Neural cell (in vitro differentiated cells): ENCODE data around the gene TBC1D3B. TPM values are rescaled to one million over a fixed set of nuclear protein-coding genes. Genes with fewer than 3 reads are reported as not detected.
"Not testable (repeated sequence)": the region's sequence is repeated elsewhere in the genome, so short reads cannot be mapped to it uniquely, and the experiment has no call there.

Experiments
- H2AFZ ChIP-seq: fragments of 200-600, 300-800 bp; sonication (generic), shearing (Covaris generic); 2 replicates; pipeline ENCODE4 v1.6.0; 2014; ENCODE audit warnings: low read depth, mild to moderate bottlenecking, antibody characterized with exemption, low read length, moderate library complexity
- H3F3A ChIP-seq: fragments of 200-600 bp; shearing (Covaris generic); 2 replicates; pipeline ENCODE4 v1.6.1; 2016; ENCODE audit warnings: mild to moderate bottlenecking, moderate library complexity, mixed read lengths, antibody characterized with exemption, low read length; ENCODE audit not compliant: insufficient read depth, poor library complexity, severe bottlenecking
- H3K27ac ChIP-seq: fragments of 200-600, 300-800 bp; sonication (generic), shearing (Covaris generic); 2 replicates; pipeline ENCODE4 v1.5.1; 2014; ENCODE audit warnings: mild to moderate bottlenecking, low read length, moderate library complexity
- H3K27me3 ChIP-seq: fragments of 300-800, 200-600 bp; sonication (generic), shearing (Covaris generic); 2 replicates; pipeline ENCODE4 v1.6.0; 2014; ENCODE audit warnings: mild to moderate bottlenecking, low read depth, low read length, moderate library complexity; ENCODE audit not compliant: insufficient read depth
- H3K36me3 ChIP-seq: fragments of 300-800, 200-600 bp; sonication (generic), shearing (Covaris generic); 2 replicates; pipeline ENCODE4 v1.5.1; 2014; ENCODE audit warnings: mild to moderate bottlenecking, antibody characterized with exemption, low read length, moderate library complexity; ENCODE audit not compliant: insufficient read depth
- H3K4me2 ChIP-seq: fragments of 300-800, 200-600 bp; sonication (generic), shearing (Covaris generic); 2 replicates; pipeline ENCODE4 v1.6.0; 2014; ENCODE audit warnings: mild to moderate bottlenecking, low read length
- H3K4me3 ChIP-seq: fragments of 300-800, 200-600 bp; sonication (generic), shearing (Covaris generic); 2 replicates; pipeline ENCODE4 v1.5.1; 2014; ENCODE audit warnings: mild to moderate bottlenecking, low read length, moderate library complexity
- H3K79me2 ChIP-seq: fragments of 200-600 bp; shearing (Covaris generic); replicated peaks from 2 replicates; pipeline ENCODE4 v1.6.0; 2014; ENCODE audit warnings: mild to moderate bottlenecking, low read length, moderate library complexity; ENCODE audit not compliant: insufficient read depth
- H3K9ac ChIP-seq: fragments of 300-800, 200-600 bp; sonication (generic), shearing (Covaris generic); 2 replicates; pipeline ENCODE4 v1.6.1; 2016; ENCODE audit warnings: mild to moderate bottlenecking, low read length, mixed read lengths
- H3K9me2 ChIP-seq: fragments of 200-600 bp; shearing (Covaris generic); 2 replicates; pipeline ENCODE4 v1.6.1; 2016; ENCODE audit warnings: mild to moderate bottlenecking, low read length, mixed read lengths; ENCODE audit not compliant: insufficient read depth
- H3K9me3 ChIP-seq: fragments of 200-600, 300-800 bp; sonication (generic), shearing (Covaris generic); 2 replicates; pipeline ENCODE4 v1.6.1; 2016; ENCODE audit warnings: mild to moderate bottlenecking, mixed run types, low read length, moderate library complexity, mixed read lengths
- H4K20me1 ChIP-seq: fragments of 200-600 bp; shearing (Covaris generic); 2 replicates; pipeline ENCODE4 v1.6.1; 2016; ENCODE audit warnings: mild to moderate bottlenecking, mixed run types; ENCODE audit not compliant: insufficient read depth
- CTCF ChIP-seq: fragments of 450-650 bp; IDR thresholded peaks from 2 replicates; pipeline ENCODE4 v1.5.1; 2014; ENCODE audit warnings: antibody characterized with exemption, mild to moderate bottlenecking, moderate library complexity; ENCODE audit not compliant: poor library complexity, severe bottlenecking
- EP300 ChIP-seq: fragments of 450-650 bp; conservative IDR thresholded peaks from 2 replicates; pipeline ENCODE4 v1.6.1; 2014; ENCODE audit warnings: antibody characterized with exemption, mild to moderate bottlenecking, moderate library complexity; ENCODE audit not compliant: poor library complexity, severe bottlenecking
- EZH2 ChIP-seq: fragments of 200-600, 300-800 bp; shearing (Covaris generic), sonication (generic); IDR thresholded peaks from 2 replicates; pipeline ENCODE4 v1.6.1; 2014; ENCODE audit warnings: antibody characterized with exemption, low read length, borderline replicate concordance, mild to moderate bottlenecking; ENCODE audit not compliant: insufficient read depth, poor library complexity, severe bottlenecking
- MXI1 ChIP-seq: fragments of 450-650 bp; conservative IDR thresholded peaks from 2 replicates; pipeline ENCODE4 v1.6.1; 2014; ENCODE audit warnings: antibody characterized with exemption, mild to moderate bottlenecking; ENCODE audit not compliant: poor library complexity, severe bottlenecking
- POLR2AphosphoS5 ChIP-seq: IDR thresholded peaks from 2 replicates; pipeline ENCODE4 v1.6.1; 2012
- RAD21 ChIP-seq: fragments of 450-650 bp; conservative IDR thresholded peaks from 2 replicates; pipeline ENCODE4 v1.6.1; 2014; ENCODE audit warnings: antibody characterized with exemption, mild to moderate bottlenecking, moderate library complexity
- SMC3 ChIP-seq: fragments of 450-650 bp; conservative IDR thresholded peaks from 2 replicates; pipeline ENCODE4 v1.6.1; 2014; ENCODE audit warnings: antibody characterized with exemption, mild to moderate bottlenecking, moderate library complexity; ENCODE audit not compliant: poor library complexity
- TAF1 ChIP-seq: IDR thresholded peaks from 2 replicates; pipeline ENCODE4 v1.6.1; 2012; ENCODE audit warnings: low read depth
- polyA plus RNA-seq: library from polyadenylated mRNA; depleted of rRNA; stranded (reverse); fragments of >200 nt; gene quantifications from 2 replicates; pipeline ENCODE4 v1.2.3, GENCODE V29; 2014
- TF ChIP-seq, protein P1 (sequence below): IDR thresholded peaks from 2 replicates; pipeline ENCODE4 v1.6.1; 2012; ENCODE audit warnings: borderline replicate concordance

TBC1D3B gene
- polyA plus RNA-seq, 1 donor from 2014 or later: 9.8 TPM

- TF ChIP-seq TAF1: no peak
- TF ChIP-seq CTCF: no peak
- TF ChIP-seq EP300: no peak
- TF ChIP-seq MXI1: no peak
- no peak for TF ChIP-seq RAD21
- no peak for TF ChIP-seq SMC3
- no peak for TF ChIP-seq POLR2AphosphoS5
- TF ChIP-seq EZH2: no peak
- TF ChIP-seq, protein P1, sequence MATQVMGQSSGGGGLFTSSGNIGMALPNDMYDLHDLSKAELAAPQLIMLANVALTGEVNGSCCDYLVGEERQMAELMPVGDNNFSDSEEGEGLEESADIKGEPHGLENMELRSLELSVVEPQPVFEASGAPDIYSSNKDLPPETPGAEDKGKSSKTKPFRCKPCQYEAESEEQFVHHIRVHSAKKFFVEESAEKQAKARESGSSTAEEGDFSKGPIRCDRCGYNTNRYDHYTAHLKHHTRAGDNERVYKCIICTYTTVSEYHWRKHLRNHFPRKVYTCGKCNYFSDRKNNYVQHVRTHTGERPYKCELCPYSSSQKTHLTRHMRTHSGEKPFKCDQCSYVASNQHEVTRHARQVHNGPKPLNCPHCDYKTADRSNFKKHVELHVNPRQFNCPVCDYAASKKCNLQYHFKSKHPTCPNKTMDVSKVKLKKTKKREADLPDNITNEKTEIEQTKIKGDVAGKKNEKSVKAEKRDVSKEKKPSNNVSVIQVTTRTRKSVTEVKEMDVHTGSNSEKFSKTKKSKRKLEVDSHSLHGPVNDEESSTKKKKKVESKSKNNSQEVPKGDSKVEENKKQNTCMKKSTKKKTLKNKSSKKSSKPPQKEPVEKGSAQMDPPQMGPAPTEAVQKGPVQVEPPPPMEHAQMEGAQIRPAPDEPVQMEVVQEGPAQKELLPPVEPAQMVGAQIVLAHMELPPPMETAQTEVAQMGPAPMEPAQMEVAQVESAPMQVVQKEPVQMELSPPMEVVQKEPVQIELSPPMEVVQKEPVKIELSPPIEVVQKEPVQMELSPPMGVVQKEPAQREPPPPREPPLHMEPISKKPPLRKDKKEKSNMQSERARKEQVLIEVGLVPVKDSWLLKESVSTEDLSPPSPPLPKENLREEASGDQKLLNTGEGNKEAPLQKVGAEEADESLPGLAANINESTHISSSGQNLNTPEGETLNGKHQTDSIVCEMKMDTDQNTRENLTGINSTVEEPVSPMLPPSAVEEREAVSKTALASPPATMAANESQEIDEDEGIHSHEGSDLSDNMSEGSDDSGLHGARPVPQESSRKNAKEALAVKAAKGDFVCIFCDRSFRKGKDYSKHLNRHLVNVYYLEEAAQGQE: no peak
- H3K27me3 ChIP-seq: no peaks in the 10 kb centered on the region
- no peaks in the 10 kb centered on the region for H3K79me2 ChIP-seq
- H4K20me1 ChIP-seq: no peaks in the 10 kb centered on the region
- no peaks in the 10 kb centered on the region for H3K9me2 ChIP-seq
- no peaks in the 10 kb centered on the region for H3F3A ChIP-seq
- no peak overlapping the region for H2AFZ ChIP-seq
- no peaks in the 10 kb centered on the region for H3K9me3 ChIP-seq
- H3K36me3 ChIP-seq: no peaks in the 10 kb centered on the region
- H3K27ac ChIP-seq: no peak overlapping the region
- H3K4me3 ChIP-seq: no peak overlapping the region
- H3K4me2 ChIP-seq: no peak overlapping the region
- no peak overlapping the region for H3K9ac ChIP-seq
Observed at GRCh38 chr17:36212966-36213365, 36.5 kb upstream of the TBC1D3B start.

DNA sequence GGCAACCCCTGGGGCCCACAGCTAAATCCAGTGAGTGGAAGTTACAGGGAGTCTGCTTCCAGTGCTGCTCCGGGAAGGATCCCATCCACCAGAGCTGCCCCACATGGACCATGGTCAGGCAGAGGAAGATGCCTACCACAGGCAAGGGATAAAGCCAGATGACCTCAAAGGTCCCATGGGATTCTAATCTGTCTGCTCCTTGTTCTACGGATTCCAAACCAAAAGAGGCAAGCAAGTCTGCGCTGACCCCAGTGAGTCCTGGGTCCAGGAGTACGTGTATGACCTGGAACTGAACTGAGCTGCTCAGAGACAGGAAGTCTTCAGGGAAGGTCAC is 35.8 kb upstream of the TBC1D3B start:
- Histone ChIP-seq H4K20me1 (no peaks in the 10 kb centered on the region), H3F3A (no peaks in the 10 kb centered on the region), H3K27me3 (no peaks in the 10 kb centered on the region), H3K27ac (no peak overlapping the region), H3K4me2 (no peak overlapping the region), H3K9ac (no peak overlapping the region), H3K9me2 (no peaks in the 10 kb centered on the region), H2AFZ (no peak overlapping the region), H3K79me2 (no peaks in the 10 kb centered on the region), H3K9me3 (no peaks in the 10 kb centered on the region), H3K4me3 (no peak overlapping the region), H3K36me3 (no peaks in the 10 kb centered on the region)
- TF ChIP-seq EZH2 (no peak), SMC3 (no peak)

- H3K4me2 ChIP-seq, H3K9ac ChIP-seq, H3K79me2 ChIP-seq, H3K9me2 ChIP-seq, H3K4me3 ChIP-seq, H4K20me1 ChIP-seq, H3K27me3 ChIP-seq, H2AFZ ChIP-seq, H3K27ac ChIP-seq, H3K36me3 ChIP-seq, H3F3A ChIP-seq, H3K9me3 ChIP-seq: not testable (repeated sequence)
Observed at GRCh38 chr17:36211484-36212271, 35.2 kb upstream of the TBC1D3B start.

DNA sequence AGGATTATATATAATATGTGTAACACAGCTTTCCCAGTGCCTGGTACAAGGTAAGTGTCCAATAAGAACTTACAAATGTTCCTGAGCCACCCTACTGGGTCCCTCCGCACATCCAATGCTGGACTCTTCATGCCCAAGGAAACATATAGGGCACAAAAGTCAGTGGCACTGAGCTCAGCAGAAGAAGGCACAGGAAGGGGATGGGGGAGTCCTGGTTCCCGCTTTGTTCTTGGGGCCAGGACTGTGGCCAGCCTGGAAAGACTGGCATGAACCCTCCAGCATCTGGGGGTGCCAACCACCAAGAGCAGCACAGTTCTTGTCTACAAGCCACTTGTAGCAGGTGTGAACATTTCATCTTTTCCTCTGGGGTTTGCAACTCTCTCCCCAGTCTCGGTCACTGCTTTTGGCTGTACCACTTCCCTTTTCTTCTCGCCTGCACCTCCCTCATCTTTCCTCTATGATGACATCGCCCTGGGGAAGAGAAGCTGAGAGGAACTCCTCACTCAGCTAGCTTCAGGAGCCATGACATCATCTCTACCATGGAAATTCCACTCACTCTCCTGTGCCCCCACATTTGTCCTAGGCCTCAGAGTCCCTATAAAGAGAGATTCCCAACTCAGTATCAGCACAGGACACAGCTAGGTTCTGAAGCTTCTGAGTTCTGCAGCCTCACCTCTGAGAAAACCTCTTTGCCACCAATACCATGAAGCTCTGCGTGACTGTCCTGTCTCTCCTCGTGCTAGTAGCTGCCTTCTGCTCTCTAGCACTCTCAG is 34.2 kb upstream of the TBC1D3B start, which contains the start of gene CCL4L2:
Gene CCL4L2, plus strand, starts transcription at position 625 of the 773 bp plus-strand sequence.
- not testable (repeated sequence) for H3K9me2 ChIP-seq, H3K9me3 ChIP-seq, H4K20me1 ChIP-seq, H2AFZ ChIP-seq, H3K36me3 ChIP-seq, H3K9ac ChIP-seq, H3K27me3 ChIP-seq, H3K4me3 ChIP-seq, H3K4me2 ChIP-seq, H3K27ac ChIP-seq, H3F3A ChIP-seq, H3K79me2 ChIP-seq
